ENCODE measurements around the gene KRTCAP2.
A peak's percentile ranks its signal among the peaks of the same experiment; 100 is the strongest.
"Not testable (repeated sequence)": the region's sequence is repeated elsewhere in the genome, so short reads cannot be mapped to it uniquely, and the experiment has no call there.

Gene KRTCAP2

DNA sequence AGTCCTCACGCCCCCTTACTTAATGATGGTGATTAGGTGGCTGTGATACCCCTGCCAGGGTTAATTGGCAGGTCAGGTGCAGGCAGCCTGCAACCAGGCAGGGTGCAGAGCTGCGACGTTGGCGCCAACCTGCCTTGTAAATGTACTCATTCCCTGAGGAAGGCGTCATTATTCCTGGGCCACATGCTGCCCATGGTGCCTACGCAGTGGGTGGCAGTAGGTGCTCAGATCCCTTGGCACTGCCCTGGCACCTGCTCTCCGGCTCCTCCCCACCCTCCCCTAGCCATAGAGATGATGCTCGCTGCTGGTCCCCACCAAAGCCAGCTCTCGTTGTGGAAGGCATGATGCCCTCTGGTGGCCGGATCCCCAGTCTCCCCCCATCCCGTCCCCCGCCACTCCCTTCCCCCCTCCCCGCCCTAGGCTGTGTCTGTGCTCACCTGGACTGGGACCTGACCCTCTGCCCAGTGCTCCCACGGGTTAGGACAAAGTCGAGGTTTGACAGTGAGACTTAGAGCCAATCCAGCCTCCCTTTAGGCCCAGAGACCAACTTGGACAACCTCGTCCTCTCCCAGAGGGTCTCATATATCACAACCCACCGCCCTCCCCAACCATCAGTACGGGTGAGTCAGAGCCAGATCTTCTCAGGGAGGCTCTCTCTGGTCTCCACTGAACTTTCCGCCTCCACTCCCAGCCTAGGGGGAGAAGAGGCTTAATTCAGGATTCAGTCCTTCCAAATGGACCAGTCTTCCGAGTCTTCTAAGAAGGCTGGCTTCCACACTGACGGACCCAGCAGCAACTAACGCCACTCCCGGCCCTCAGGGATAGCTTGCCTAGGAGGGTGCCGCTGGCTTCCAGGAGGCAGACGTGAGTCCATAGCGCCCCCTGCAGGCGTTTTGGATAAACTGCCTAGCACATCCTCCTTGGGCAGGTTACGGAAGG is 5.7 kb downstream of the KRTCAP2 start:
- DNase-seq: peak; percentile 84

DNA sequence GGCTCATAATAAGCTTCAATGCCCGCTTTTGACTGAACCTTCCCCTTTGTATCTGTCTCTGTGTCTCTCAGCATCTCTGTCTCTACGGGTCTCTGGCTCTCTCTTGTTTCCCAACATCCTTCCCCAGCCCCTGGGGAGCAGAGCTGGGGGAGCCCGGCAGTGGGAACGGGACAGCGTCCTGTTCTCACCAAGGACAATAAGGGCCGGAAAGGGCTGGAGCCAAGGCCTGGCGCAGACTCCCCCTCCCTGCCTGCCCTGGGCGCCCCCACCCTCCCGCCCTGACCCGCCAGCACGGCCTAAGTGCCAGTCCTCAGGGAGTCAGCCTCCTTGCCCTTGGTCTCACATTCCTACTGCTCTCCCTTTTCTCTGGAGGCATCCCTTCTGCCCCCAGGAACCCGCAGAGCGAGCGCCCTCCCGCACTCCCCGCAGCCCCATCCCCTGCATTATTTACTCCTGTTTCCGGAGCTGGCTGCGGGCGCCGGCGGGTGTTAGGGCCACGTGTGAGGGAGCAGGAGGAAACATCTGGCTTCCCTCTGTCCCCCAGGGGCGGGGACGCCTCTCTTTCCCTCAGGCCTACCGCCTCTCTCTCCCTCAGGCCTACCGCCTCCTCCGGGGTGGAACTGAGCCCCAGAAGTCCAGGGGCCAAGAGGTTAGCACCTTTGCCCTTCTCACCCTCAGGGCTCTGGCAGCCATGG is 6.5 kb downstream of the KRTCAP2 start:
- no peak for DNase-seq

DNA sequence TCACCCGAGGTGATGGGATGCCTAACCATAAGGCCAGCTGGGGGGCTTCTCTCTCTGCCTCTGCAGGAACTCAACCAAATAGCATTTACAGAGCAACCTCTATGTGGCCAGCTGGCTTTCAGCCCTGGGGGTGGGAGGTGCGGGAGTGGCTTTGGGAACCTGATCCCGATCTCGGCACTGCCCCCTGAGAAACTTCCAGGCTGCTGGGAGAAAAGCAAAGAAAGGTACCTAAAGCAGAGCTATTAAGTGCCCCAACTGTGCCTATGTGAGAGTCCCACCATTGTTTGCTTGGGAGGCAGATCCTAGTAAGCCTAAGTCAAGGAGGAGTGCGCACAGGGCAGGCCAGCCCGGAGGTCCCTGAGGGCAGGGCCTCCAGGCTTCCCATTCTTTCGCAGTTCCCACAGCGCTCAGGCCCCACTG is 7.0 kb downstream of the KRTCAP2 start:
- DNase-seq: no peak

DNA sequence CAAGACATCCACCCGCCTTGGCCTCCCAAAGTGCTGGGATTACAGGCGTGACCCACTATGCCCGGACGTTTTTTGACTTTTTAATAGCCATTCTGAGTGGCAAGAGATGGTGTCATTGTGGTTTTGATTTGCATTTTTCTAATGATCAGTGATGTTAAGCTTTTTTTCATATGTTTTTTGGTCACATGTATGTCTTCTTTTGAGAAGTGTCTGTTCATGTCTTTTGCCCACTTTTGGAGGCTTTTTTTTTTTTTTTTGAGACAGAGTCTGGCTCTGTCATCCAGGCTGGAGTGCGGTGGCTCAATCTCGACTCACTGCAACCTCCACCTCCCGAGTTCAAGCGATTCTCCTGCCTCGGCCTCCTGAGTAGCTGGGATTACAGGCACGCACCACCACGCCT is 8.5 kb downstream of the KRTCAP2 start:
- DNase-seq: not testable (repeated sequence)

GRCh38 chr1:155163785-155164184 is 9.3 kb downstream of the KRTCAP2 start:
- DNase-seq: not testable (repeated sequence)

DNA sequence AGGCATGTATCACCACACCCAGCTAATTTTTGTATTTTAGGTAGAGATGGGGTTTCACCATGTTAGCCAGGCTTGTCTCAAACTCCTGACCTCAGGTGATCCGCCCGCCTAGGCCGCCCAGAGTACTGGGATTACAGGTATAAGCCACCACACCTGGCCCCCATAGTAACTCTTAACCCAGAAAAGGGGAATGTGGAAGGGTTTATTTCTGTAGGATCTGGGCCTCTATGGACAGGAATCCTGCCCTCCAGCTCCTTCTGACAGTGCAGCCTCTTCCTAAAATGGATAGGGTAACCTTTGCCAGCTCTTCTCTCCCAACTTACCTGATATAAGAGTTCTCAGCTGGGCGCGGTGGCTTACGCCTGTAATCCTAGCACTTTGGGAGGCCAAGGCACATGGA is 10.5 kb downstream of the KRTCAP2 start:
- not testable (repeated sequence) for DNase-seq

GRCh38 chr1:155160128-155160527 is 13.0 kb downstream of the KRTCAP2 start:
- DNase-seq: no peak

DNA sequence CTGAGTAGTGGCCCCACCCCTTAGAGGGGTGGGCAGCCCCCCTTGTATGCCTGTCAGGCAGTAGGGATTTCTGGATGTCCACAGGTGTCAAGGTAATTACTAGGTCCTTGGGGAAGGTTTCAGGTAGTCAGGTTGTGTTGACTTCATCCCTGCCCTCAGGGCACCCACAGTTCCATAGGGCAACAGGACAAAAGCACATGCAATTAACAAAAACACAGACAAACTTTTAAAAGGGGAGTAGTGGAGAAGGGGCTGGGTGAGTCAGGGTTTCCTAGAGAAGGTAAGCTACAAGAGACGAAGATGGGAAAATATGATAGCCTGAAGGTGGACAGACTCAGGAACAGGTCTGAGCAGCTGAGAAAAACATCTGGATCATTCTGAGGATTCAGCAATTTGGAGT is 14.1 kb downstream of the KRTCAP2 start:
- DNase-seq: no peak

GRCh38 chr1:155155996-155156643 is 17.0 kb downstream of the KRTCAP2 start:
- not testable (repeated sequence) for DNase-seq

- DNase-seq: no peak
Measured at GRCh38 chr1:155145491-155145890, 27.6 kb downstream of the KRTCAP2 start.

- no peak for DNase-seq
Measured at GRCh38 chr1:155141749-155142148, 31.4 kb downstream of the KRTCAP2 start.

GRCh38 chr1:155140630-155140953 is 32.5 kb downstream of the KRTCAP2 start:
- no peak for DNase-seq

DNA sequence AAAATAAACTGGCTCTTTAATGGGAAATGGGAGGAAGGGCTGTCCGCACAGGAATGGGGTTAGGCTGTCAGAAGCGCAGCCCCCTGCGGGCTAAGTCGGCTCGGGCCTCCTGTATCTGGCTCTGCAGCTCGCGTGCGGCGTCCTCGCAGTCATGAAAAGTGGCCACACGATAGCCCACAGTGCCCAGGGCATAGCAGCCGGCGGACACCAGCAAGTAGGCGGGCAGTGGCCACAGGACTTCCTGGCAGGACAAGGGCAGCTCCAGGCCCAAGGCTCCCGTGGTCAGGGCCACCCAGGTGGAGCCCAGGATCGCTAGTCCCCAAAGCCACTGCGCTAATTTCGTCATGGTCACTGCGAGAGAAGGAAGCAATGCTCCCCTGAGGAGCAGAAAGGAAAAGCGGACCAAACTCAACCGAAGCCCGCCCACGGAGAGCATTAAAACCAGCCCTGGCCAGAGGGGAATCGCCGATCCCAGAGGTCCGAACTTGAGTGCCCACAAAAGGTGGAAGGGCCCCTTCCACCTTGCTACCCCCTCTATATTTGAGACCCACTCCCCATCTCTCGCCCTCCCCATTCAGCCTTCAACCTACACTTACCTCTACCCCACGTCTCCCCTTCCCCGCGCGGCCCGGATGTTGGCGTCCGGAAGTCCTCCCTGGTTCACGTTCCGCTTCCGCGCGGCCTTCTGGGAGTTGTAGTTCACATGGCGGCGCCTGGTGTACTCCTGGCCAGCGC is 33.0 kb downstream of the KRTCAP2 start, which contains the start of gene DPM3:
DPM3 (minus strand) TSS at position 637 of the 735 bp plus-strand sequence; CDS start at position 346, 291 bp downstream.
- peak; percentile 91 for DNase-seq

- DNase-seq: no peak
Measured at GRCh38 chr1:155137154-155137949, 35.8 kb downstream of the KRTCAP2 start.

DNA sequence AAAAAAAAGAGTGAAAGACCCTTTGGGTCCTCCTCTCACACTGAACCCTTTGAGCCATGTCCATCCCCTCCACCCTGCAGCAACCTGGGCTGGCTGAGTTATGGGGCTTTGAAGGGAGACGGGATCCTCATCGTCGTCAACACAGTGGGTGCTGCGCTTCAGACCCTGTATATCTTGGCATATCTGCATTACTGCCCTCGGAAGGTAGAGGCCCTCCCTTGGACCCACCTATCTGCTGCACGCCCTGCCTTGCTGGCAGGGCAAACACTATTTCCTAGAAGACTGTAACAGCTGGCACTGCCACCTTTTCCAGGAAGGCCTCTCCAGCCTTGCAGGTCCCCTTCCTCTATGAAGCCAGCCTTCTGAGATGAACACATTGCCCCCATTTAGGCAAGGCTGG is 36.4 kb downstream of the KRTCAP2 start:
- DNase-seq: no peak

DNA sequence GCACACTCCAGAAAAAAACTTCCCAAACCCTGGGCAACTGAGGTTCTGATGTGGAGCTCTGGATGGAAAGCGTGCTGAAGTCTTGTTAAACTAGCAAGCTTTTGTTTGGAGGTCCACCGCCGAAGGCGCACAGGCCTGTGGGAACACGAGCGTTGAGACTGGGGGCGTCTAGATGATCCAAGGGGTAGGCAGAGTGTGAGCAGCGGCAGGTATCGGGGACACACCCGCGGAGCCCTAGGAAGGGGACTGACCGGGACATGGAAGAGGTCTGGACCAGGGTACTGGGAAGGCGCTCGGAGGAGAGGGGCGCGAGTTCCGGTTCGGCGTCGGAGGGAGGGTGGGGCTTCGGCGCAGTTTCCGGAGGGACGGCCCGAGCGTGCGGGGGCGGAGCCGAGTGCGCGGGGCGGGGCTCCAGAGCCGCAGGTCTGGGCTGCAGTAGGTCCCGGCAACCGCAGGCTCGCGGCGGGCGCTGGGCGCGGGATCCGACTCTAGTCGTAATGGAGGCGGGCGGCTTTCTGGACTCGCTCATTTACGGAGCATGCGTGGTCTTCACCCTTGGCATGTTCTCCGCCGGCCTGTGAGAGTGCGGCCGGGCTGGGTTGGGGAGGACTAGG is 37.6 kb downstream of the KRTCAP2 start, which contains the start of gene SLC50A1:
SLC50A1 (plus strand) TSS at position 438 of the 614 bp plus-strand sequence; CDS start at position 498, 60 bp downstream.
- DNase-seq: peak; percentile 91

GRCh38 chr1:155134880-155135414 is 38.2 kb downstream of the KRTCAP2 start:
- DNase-seq: peak; percentile 53

- DNase-seq: no peak
Measured at GRCh38 chr1:155134322-155134721, 38.8 kb downstream of the KRTCAP2 start.

DNA sequence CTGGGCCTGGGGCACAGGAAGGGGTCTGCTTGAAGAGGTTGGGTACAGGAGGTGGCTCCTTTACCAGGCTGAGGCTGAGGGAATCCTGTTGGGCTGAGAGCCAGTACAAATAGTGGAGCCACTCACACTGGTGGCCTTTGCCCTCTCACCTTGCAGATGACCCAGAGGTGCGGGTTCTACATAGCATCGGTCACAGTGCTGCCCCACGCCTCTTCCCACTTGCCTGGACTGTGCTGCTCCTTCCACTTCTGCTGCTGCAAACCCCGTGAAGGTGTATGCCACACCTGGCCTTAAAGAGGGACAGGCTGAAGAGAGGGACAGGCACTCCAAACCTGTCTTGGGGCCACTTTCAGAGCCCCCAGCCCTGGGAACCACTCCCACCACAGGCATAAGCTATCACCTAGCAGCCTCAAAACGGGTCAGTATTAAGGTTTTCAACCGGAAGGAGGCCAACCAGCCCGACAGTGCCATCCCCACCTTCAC is 39.3 kb downstream of the KRTCAP2 start:
- DNase-seq: no peak

- DNase-seq: no peak
Measured at GRCh38 chr1:155131856-155132255, 41.2 kb downstream of the KRTCAP2 start.

GRCh38 chr1:155131285-155131684 is 41.8 kb downstream of the KRTCAP2 start:
- no peak for DNase-seq

Data from activated CD8-positive, alpha-beta memory T cell treated with anti-CD3 and anti-CD28 coated beads, Interleukin-2, amount 50 U/mL, for 4 hours (primary cell).